PFSK-1 (cell line): Measurements from ENCODE around the gene IRF4.

Experiments used
- FOXP2 ChIP-seq: optimal IDR thresholded peaks from 2 replicates; pipeline ENCODE3; 2011; ENCODE audit warnings: borderline replicate concordance, control low read depth, inconsistent platforms; ENCODE audit not compliant: insufficient read depth; ENCODE audit errors: extremely low read length, extremely low read depth
- POLR2AphosphoS5 ChIP-seq: IDR thresholded peaks from 2 replicates; pipeline ENCODE4 v1.6.1; 2012; ENCODE audit warnings: low read depth, mild to moderate bottlenecking, control low read depth, low read length, moderate library complexity
- SIN3A ChIP-seq: IDR thresholded peaks from 2 replicates; pipeline ENCODE4 v1.6.1; 2012; ENCODE audit warnings: mild to moderate bottlenecking, low read length, moderate library complexity, borderline replicate concordance; ENCODE audit not compliant: insufficient read depth
- TAF1 ChIP-seq: IDR thresholded peaks from 2 replicates; pipeline ENCODE4 v1.6.1; 2012; ENCODE audit warnings: low read length, control low read depth, borderline replicate concordance; ENCODE audit not compliant: insufficient read depth
- TF ChIP-seq, protein P1 (sequence below), 2 experiments: IDR thresholded peaks; 2 replicates each; pipeline versions ENCODE4 v1.6.1 to v1.8.0; 2011 to 2012; ENCODE audit warnings: low read depth in 2 of 2, low read length in 2 of 2, control low read depth in 1 of 2, inconsistent platforms in 1 of 2, mild to moderate bottlenecking in 1 of 2, moderate library complexity in 1 of 2; ENCODE audit not compliant: insufficient read depth in 1 of 2

DNA sequence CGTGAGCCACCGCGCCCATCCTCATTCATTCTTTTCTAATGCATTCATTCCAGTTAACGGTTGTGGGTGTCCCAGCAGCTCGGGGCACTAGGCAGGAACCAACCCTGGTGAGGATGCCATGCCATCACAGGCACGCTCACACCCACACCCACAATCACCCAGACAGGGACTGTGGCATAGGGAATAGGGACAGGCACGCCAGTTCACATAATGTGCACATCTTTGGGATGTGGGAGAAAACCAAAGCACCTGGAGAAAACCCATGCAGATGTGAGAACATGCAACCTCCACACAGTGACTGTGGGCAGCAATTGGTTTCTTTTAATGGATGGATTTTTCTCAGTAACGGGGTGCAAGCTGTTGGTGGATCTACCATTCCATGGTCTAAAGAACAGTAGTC is 64.3 kb downstream of the IRF4 start:
- TF ChIP-seq, protein P1, sequence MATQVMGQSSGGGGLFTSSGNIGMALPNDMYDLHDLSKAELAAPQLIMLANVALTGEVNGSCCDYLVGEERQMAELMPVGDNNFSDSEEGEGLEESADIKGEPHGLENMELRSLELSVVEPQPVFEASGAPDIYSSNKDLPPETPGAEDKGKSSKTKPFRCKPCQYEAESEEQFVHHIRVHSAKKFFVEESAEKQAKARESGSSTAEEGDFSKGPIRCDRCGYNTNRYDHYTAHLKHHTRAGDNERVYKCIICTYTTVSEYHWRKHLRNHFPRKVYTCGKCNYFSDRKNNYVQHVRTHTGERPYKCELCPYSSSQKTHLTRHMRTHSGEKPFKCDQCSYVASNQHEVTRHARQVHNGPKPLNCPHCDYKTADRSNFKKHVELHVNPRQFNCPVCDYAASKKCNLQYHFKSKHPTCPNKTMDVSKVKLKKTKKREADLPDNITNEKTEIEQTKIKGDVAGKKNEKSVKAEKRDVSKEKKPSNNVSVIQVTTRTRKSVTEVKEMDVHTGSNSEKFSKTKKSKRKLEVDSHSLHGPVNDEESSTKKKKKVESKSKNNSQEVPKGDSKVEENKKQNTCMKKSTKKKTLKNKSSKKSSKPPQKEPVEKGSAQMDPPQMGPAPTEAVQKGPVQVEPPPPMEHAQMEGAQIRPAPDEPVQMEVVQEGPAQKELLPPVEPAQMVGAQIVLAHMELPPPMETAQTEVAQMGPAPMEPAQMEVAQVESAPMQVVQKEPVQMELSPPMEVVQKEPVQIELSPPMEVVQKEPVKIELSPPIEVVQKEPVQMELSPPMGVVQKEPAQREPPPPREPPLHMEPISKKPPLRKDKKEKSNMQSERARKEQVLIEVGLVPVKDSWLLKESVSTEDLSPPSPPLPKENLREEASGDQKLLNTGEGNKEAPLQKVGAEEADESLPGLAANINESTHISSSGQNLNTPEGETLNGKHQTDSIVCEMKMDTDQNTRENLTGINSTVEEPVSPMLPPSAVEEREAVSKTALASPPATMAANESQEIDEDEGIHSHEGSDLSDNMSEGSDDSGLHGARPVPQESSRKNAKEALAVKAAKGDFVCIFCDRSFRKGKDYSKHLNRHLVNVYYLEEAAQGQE (IDR thresholded peaks at IDR 0.05; ENCODE audit: insufficient read depth in 1 of 2, low read depth in 2 of 2, low read length in 2 of 2), result no peak
- TF ChIP-seq POLR2AphosphoS5, result no peak
- no peak for TF ChIP-seq TAF1
- no peak for TF ChIP-seq SIN3A
- no peak for TF ChIP-seq FOXP2
